ENCODE data around the gene HPCAL4.

HPCAL4 gene

DNA sequence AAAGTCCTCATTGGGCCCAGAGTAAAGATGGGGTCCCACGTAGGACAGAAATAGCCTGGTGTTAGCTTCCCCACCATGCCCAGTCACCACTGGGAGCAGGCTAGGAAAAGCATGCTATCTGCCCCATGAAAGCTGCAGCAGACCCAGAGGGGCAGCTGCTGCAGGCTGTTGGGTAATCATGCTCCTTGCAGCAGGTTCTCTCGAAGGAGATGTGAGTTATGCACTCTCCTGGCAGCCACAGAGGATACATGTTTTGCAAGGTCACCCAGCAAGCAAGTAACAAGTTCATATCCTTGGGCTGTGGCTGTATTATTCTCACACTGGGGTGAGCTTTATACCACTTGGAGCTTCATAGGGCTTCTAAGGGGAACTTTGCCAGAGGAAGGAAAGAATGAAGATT, 42.7 kb downstream of the HPCAL4 start:
- no peak for DNase-seq (ENCODE audit: low read depth)

DNA sequence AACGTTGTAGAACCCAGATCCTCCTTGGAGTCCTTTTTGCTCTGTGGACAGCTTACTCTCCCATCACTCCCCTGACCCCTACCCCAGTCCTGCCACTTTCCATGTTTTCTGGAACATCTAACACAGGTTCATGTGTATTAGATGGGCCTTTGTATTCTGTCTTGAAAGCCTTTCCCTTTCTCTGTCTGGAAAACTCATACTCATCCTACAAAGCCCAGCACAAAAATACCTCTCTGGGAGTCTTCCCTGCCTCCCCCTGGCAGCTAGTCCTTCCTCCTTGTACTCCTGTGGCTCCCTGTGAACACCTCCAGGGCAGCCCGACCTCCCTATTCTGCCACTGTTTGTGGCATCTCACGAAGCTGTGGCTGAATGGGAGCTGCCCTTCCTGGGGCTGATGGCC, 44.0 kb downstream of the HPCAL4 start:
- no peak for DNase-seq (ENCODE audit: low read depth)

DNA sequence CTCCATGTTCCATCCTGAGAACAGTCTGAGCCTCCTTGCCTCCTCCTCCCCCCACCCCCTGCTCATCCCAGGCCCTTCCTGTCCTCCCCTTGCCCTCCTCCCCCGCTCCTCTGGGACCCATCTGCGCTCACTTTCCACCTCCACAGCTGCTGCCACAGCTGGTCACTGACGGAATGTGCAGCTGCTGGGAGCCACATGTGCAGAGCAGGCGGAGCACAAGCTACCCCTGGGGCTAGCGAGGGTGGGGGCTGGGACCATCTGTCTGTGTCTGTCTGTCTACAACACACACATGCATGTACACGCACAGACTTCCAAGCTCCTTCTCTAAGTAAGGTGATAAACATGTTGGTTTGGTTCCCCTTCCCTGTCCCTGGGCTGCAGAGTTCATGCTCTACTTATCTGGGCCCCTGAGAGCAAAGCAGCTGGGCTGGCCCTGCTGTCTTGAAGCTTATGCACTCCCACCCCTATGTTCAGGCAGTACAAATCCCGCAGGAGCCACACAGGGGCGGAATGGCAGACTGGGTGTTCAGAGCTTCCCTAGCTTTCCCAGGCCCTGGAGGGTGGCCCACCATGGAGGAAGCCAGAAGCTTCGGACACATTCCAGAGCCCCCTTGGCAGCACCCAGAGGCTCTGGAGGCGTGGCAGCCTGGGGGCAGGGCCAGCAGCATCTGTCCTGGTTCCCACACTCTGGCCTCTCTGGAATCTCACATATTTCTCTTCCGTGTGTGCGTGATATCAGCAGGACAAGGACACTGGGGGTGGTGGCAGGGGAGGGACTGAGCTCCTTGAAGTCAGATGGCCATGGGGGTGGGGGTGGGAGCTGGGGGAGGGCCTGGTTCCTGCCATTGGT, 44.8 kb downstream of the HPCAL4 start:
- DNase-seq (ENCODE audit: low read depth): peak; percentile 40

DNA sequence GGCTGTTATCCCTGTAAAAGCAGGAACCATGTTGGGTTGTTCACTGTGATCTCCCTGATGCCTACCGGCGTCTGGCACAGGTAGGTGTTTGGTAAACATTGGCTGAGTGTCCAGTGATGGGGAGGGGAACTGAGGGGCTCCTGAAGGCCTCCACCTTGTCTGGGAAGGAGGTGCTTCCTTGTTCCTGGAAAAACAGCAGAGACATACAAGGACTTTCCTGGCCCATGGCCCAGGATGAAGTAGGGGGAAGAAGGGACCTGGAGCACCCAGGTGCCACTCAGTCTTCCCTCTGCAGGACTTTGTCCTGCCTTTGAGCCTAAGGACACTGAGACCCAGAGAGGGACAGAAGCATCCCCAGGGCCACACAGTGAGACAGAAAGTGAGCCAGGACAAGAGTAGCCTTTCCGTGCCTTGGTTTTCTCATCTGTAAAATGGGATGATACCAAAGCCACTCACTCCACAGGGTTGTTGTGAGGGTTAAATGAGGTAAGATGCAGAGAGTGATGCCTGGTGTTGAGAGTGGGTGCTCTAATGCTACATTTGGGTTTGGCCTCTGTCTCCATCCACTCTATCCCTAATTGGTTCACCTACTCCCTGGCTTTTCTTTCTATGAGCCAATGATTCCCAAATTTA, 45.7 kb downstream of the HPCAL4 start:
- no peak for DNase-seq (ENCODE audit: low read depth)

DNA sequence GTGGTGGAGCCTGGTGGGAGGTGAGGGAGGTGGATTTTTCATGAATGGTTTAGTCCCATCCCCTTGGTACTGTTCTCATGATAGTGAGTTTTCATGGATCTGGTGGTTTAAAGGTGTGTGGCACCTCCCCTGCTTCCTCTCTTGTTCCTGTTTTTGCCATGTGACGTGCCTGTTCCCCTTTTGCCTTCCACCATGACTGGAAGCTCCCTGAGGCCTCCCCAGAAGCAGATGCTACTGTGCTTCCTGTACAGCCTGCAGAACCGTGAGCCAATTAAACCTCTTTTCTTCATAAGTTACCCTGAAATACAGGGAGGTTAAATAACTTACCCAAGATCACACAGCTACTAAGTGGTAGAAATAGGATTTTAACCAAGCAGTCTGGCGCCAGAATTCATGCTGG, 47.5 kb downstream of the HPCAL4 start:
- DNase-seq (ENCODE audit: low read depth): no peak

DNA sequence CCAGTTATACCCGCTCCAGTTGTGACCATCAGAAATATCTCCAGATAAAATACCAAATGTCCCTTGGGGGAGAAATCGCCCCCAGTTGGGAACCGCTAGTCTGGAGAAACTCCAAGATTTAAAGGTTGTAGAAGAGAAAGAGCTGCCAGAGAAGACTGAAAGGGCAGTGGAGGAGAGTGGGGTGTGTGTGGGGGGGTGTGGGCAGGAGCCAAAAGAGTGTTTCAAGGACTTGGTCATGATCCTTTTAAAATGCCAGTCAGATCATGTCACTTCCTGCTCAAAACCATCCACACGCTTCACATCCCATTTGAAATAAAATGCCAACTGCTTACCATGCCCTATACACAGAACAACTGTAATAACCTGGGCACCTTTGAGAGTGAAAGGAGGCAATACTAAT, 48.4 kb downstream of the HPCAL4 start:
- DNase-seq (ENCODE audit: low read depth): peak; percentile 18

DNA sequence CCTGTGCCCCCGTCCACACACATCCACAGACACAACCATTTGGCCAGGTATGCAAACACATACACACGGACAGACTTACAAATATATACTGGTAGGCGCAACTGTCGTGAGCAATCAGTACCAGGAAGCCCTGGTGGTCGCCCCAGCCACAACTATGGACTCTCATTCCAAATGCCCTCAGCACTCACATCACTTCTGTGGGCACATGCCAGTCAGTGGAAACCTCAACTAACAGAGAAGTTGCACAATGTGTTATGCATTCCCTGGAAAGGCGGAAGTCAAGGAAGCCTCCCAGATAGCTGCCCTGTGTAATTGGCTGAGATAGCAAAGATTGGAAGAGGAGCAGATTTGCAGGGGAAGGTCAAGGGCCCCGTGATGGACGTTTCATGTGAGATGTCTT, 50.4 kb downstream of the HPCAL4 start:
- DNase-seq (ENCODE audit: low read depth): no peak

DNA sequence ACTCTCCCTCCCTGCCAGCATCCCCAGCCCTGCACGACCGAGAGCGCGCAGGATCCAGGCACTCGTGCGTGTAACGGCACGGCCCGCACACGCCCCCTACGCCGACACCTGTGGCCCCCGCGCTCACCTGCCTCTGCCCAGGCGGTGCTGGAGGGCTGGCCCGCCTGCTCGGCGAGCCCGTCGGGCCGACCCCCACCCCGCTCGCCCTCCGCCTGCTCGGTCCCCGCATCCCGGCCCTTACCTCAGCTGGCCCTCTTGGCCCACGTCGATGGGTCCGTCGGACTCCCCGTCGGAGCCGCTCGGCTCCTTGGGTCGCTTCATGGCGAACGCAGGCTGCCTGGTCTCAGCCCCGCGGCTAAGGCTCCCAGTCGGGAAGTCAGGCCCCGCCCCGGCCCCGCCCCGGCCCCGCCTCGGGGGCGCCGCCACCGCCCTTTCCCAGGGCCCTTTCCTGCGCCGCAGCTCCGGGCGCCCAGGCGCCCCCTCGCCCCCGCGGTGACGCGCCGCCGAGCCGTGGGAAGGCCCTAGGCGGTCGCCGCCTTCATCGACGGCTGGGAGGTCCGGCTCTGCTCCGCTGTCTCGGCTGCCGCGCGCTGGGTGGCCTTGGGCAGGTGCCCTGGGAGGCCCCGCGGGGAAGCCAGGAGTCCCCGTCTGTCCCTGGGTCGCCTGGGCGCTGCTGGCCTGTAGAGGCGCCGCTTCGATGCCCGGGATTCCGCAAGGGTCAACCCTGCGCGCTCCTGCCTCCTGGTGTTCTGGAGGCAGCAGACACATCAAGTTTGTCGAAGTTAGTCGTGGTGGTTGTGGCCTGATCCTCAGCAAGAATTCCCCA, 51.7 kb downstream of the HPCAL4 start, which contains the start of gene HEYL:
HEYL (minus strand) TSS at position 339 of the 826 bp plus-strand sequence; CDS start at position 321, 18 bp downstream.
- no peak for DNase-seq (ENCODE audit: low read depth)

DNA sequence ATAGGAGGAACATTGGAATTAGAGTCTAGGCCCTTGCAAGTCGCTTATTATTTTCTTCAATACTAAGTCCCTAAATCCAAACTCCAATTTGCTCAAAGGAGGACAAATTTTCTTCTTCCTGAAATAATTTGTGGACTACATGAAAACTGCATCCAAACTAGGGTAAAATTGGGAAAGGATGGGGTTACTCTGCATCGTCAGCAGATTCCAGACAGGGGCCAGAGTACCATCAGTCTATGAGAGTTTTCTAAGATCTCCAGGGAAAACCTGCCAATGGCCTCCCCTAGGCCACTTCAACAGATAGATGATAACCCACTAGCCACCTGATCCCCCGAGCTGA, 52.3 kb downstream of the HPCAL4 start:
- DNase-seq (ENCODE audit: low read depth): no peak

DNA sequence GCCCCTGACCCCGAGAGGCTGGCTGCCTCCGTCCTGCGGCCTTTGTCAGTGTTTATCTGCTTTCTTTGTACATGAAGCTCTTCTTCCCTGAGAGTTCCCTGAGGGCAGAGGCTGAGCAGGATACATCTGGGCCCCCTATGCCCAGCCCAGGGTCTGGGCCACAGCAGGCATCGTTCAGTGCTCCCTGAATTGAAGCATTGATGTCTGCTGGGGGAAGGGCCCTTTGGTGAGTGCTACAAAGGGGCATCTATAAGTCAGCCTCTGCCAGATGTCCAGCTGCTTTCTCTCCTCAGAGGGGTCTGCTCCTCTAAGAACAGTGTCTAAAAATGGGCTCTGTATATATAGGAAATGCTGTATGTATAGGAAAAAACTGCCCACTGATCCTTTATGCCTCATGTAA, 53.9 kb downstream of the HPCAL4 start:
- no peak for DNase-seq (ENCODE audit: low read depth)

DNA sequence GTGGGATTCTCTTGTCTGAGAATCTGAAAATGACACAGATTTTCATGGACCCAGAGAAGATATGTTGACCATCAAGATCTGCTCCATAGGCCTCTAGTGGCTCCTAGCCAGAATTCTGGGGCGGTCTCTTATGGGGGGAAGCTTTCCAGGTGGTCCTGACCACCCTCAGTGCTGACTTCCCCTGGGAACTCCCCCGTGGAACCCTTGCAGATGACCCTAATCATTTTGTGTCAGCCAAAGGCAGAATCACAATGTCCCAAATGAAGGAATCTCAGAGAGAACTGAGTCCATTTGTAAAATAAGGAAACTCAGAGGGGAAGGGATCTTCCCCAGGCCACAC, 55.4 kb downstream of the HPCAL4 start:
- no peak for DNase-seq (ENCODE audit: low read depth)

DNA sequence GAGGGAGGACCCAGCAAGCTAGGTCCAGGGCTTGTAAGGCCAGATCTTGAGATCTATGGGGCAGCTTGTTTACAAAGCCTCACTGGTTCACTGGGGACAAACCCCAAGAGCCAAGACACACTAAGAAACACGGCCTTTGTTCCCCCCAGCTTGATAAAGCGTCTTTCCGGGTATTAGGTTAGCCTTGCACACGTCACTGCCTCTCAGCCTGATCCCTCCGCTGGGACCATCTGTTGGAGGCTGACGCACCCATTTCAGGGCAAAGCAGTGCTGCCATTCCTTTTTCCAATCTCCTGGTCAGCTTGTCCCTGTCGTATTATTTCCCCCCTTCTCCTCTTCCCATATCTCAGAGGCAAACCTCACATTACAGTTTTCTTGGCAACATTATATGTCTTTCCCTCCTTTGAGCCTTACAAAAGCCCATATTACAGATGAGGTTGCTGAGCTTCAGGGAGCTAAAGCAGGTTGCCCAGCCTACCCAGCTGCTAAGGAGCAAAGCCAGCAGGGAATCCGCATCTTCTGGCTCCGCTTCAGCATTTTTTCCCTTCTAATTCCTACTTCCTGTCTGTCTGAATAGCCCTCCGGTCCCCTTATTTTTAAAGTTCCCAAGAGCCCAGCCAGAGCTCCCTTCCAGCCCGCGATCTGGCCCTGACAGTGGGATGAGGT, 55.9 kb downstream of the HPCAL4 start:
- no peak for DNase-seq (ENCODE audit: low read depth)

DNA sequence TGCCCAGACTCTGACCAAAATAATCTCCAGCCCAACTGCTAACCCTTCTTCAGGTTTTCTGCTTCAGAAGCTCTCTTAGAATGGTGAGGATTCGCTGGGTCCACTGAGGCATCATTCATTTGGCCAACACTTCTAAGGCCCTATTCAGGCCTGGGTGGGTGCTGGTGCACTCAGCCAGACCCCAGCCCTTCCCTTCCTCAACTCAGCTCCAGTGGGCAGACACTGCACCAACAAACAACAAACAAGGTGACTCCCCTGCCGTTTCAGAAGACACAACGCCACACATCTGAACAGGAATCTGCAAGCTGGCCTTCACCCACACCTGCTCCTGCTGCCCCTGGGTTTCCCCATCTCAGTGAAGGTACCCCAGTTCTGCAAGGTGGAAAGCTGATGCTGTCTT, 57.8 kb downstream of the HPCAL4 start:
- DNase-seq (ENCODE audit: low read depth): no peak

DNA sequence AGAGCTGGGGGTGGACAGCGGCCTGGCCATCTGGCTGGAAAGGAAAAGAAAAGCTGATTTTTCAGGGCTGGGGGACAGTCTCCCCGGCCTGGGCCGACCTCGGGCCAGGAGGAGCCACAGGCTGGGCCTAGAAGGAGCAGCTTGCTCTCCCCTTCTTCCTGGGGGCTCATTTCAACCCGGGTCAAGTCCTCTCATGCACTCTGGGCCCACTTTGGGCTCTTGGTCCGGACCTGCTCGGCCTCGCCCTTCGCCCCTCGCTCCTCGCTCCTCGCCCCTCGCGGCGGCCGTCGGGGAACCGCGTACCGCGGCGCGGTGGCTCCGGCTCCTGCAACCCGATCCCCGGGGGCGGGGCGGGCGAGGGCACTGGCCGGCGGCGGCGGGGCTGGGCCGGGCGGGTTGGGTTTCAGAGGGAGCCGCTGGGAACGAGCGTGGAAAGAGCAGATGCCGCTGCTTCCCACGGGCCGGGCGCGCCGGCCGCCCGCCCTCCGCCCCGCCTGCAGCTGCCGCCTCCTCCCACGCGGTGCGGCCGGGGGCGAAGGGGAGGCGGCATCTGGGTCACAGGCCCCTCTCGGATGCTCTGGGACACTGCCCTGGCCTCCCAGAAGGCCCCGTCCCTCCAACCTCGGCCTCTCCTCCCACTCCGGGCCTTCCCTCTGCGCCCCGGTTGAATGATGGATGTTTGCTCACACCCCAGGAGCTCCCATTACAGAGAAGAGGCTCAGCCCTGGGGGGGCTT, 58.4 kb downstream of the HPCAL4 start:
- peak; percentile 38 for DNase-seq (ENCODE audit: low read depth)

DNA sequence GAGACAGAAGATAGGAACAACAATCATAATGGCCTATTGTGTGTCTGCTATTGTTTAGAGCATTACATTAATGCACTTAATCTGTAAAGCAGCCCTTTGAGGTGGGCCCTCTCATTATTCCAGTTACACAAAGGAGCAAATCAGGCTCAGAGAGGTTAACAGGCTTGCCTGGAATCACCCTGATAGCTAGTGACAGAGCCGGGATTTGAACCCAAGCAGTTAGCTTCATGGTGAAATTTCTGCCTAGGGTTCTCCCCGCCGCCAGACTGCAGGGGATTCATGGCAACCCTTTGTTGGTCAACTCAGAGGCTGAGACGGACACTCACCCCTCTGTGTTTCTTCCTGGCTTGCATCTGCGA, 58.9 kb downstream of the HPCAL4 start:
- DNase-seq (ENCODE audit: low read depth): no peak

DNA sequence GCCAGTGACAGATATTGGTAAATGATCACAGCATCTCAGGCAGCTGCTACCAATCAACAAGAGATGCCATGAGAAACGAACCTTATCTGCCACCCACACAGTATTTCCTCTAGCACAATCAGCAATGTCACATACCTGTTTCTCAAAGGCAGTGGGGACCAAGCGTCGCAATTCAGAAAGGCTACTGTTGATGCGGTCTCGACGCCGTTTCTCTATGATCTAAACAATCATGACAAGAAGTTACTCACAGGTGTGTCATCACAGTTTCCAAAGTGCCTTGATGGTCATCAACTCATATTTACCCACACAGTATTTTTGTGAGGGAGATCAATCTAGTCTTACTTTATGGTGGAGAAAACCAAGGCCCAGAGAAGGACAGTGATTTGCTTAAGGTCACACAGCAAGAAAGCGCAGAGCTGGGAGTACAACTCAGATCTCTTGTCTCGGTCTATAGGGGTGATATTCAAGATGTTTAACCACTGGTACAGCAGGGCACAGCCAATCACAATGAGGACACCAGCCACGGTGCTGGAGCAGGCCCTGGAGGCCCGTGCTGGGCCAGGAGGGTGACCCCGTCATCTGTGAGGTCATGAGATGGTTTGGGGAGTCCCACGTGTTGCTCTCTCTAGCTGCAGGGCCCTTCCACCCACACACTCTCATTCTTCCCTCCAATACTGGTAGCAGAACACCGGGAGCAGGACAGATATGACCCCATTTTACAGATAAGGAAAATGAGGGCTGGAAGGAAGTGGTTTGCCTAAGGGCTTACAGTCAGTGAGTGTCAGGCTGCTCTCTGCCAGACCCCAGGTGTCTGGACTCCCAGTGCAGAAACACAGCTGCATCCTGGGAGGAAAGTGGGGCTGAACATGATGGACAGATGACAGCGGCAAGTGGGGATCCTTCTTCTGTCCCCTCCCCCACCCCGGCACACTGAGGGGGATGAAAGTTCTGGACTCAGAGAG, 59.6 kb downstream of the HPCAL4 start:
- DNase-seq (ENCODE audit: low read depth): no peak

DNA sequence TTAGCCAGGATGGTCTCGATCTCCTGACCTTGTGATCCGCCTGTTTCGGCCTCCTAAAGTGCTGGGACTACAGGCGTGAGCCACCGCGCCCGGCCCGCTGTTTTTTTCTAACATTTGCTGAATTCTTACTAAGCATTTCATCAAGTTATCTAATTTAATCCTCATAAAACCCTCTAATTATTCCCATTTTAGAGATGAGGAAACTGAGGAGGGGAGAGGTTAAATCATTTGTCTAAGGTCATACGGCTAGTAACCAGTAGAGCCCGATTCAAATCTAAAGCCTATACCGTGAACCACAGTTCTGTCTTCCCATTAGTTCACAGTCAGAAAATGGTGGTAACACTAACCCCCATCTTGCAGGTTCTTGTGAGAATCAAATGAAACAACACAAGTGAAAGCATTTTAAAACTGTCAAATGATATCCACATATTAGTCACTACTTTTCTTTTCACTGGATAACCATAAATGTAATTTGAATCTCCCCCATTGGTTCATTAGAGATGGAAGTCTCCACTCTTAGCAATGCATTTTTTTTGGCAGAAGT, 62.4 kb downstream of the HPCAL4 start:
- no peak for DNase-seq (ENCODE audit: low read depth)
